Nephron progenitor cell (in vitro differentiated cells): Measurements from ENCODE around the gene LIPI.

ENCODE experiments used
- DNase-seq: peaks from one replicate; pipeline ENCODE4 v3.0.0; 2021
- H3K27ac Mint-ChIP-seq: 2 replicates; pipeline ENCODE4 v1.8.0; 2021; ENCODE audit warnings: mild to moderate bottlenecking, moderate library complexity, mixed read lengths
- H3K27me3 Mint-ChIP-seq: 2 replicates; pipeline ENCODE4 v1.8.0; 2021; ENCODE audit warnings: mild to moderate bottlenecking, low read depth, mixed read lengths; ENCODE audit not compliant: poor library complexity
- H3K36me3 Mint-ChIP-seq: 2 replicates; pipeline ENCODE4 v1.8.0; 2021; ENCODE audit warnings: low read depth, mixed read lengths
- H3K4me1 Mint-ChIP-seq: 2 replicates; pipeline ENCODE4 v1.8.0; 2021; ENCODE audit warnings: mixed read lengths
- H3K4me3 Mint-ChIP-seq: 2 replicates; pipeline ENCODE4 v1.8.0; 2021; ENCODE audit warnings: mild to moderate bottlenecking, moderate library complexity, mixed read lengths
- H3K9me3 Mint-ChIP-seq: 2 replicates; pipeline ENCODE4 v1.8.0; 2021; ENCODE audit warnings: mild to moderate bottlenecking, moderate library complexity, mixed read lengths
- TF ChIP-seq, protein P1 (sequence below): fragments of 200-600 bp; sonication (generic); IDR thresholded peaks from 2 replicates; pipeline ENCODE4 v1.5.0; 2021; ENCODE audit warnings: antibody characterized with exemption

LIPI gene

DNA sequence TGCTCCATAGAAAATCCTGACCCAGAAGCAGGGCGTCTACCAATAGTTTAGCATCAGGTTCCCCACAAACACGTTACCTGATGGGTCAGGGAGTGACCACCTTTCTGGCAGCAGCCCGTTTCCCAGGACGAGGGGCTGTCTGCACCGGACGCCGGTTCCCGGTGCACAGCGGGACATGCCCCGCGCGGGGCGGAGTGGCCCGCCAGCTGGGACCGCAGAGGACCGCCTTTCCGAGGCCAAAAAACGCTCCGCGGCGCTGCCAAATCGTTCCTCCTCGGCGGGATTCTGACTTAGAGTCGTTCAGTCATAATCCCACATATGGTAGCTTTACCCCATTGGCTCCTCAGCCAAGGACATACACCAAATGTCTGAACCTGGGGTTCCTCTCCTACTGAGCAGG lies 126.1 kb downstream of the LIPI start:
- DNase-seq = no peak
- TF ChIP-seq, protein P1, sequence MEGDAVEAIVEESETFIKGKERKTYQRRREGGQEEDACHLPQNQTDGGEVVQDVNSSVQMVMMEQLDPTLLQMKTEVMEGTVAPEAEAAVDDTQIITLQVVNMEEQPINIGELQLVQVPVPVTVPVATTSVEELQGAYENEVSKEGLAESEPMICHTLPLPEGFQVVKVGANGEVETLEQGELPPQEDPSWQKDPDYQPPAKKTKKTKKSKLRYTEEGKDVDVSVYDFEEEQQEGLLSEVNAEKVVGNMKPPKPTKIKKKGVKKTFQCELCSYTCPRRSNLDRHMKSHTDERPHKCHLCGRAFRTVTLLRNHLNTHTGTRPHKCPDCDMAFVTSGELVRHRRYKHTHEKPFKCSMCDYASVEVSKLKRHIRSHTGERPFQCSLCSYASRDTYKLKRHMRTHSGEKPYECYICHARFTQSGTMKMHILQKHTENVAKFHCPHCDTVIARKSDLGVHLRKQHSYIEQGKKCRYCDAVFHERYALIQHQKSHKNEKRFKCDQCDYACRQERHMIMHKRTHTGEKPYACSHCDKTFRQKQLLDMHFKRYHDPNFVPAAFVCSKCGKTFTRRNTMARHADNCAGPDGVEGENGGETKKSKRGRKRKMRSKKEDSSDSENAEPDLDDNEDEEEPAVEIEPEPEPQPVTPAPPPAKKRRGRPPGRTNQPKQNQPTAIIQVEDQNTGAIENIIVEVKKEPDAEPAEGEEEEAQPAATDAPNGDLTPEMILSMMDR = no peak
- peaks cover 46% of the 10 kb centered on the region for H3K36me3 Mint-ChIP-seq
- H3K4me3 Mint-ChIP-seq = no peak overlapping the region
- no peaks in the 10 kb centered on the region for H3K4me1 Mint-ChIP-seq
- no peak overlapping the region for H3K27ac Mint-ChIP-seq
- H3K9me3 Mint-ChIP-seq = peaks cover 71% of the 10 kb centered on the region
- H3K27me3 Mint-ChIP-seq = peaks cover 3% of the 10 kb centered on the region

GRCh38 chr21:14084068-14084501 lies 126.7 kb downstream of the LIPI start:
- TF ChIP-seq, protein P1 = no peak
- no peak for DNase-seq
- H3K36me3 Mint-ChIP-seq = peaks cover 47% of the 10 kb centered on the region
- peaks cover 3% of the 10 kb centered on the region for H3K27me3 Mint-ChIP-seq
- H3K27ac Mint-ChIP-seq = no peak overlapping the region
- H3K9me3 Mint-ChIP-seq = peaks cover 73% of the 10 kb centered on the region
- H3K4me3 Mint-ChIP-seq = no peak overlapping the region
- no peaks in the 10 kb centered on the region for H3K4me1 Mint-ChIP-seq

DNA sequence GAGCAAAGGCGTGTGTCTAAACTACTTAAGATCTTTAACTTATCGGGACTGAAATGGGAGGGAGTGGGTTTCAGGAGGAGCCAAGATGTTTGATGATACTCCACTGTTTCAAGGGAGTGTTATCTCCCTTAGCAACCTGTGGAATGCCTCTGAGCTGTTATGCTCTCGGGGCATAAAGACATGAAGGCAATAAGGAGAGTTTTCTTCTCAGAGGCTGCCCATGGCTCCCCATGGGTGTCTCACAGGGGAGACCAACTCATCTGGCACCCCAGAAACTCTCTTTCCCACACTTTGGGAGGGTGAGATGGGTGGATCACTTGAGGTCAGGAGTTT lies 130.0 kb downstream of the LIPI start:
- TF ChIP-seq, protein P1 = no peak
- Mint-ChIP-seq H3K27me3 (peaks cover 3% of the 10 kb centered on the region), H3K4me3 (no peak overlapping the region), H3K4me1 (no peaks in the 10 kb centered on the region), H3K9me3 (peaks cover 83% of the 10 kb centered on the region), H3K36me3 (peaks cover 57% of the 10 kb centered on the region), H3K27ac (no peak overlapping the region)
- DNase-seq = no peak

DNA sequence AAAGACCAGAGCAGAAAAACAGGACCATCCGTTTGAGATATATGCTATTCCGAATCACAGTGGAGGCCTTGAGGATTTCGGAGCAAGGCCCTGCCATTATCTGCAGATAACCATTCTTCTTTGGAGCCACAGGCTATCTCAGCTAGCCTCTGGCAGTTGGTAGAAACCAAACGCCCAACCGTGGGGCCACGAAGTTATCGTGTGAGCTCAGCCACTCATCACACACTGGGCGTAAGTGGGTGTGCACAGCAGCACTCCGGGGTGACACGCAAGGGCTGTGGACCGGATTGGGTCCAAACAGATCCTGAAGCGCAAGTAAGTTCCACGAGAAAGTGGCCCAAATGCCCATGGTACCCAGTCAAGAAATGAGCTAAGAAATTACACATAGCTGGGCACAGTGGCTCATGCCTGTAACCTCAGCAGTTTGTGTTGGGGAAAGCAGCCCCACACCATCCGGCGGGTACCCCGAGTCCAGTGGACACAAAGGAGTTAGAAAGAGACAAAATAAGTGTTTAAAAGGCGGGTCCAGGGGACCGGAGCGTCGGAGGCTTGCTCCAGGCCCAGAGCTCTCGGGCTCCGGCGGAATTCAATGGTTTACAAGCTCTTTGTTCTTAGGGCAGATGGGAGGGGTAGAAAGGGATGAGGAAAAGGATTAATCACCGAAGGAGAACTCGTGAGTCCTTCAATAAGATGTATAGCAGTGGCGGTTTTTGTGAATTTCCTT lies 130.6 kb downstream of the LIPI start:
- peaks cover 63% of the 10 kb centered on the region for H3K36me3 Mint-ChIP-seq
- peaks cover 3% of the 10 kb centered on the region for H3K27me3 Mint-ChIP-seq
- no peak for DNase-seq
- H3K9me3 Mint-ChIP-seq = peaks cover 88% of the 10 kb centered on the region
- no peak overlapping the region for H3K27ac Mint-ChIP-seq
- TF ChIP-seq, protein P1 = no peak
- no peaks in the 10 kb centered on the region for H3K4me1 Mint-ChIP-seq
- H3K4me3 Mint-ChIP-seq = no peak overlapping the region

GRCh38 chr21:14078746-14079375 lies 131.9 kb downstream of the LIPI start:
- Mint-ChIP-seq H3K27me3 (peaks cover 3% of the 10 kb centered on the region), H3K4me1 (no peaks in the 10 kb centered on the region), H3K9me3 (peaks cover 95% of the 10 kb centered on the region), H3K27ac (no peak overlapping the region), H3K36me3 (peaks cover 70% of the 10 kb centered on the region), H3K4me3 (no peak overlapping the region)
- DNase-seq = no peak
- TF ChIP-seq, protein P1 = no peak
